ENCODE results near the gene TPCN2.

Gene TPCN2

DNA sequence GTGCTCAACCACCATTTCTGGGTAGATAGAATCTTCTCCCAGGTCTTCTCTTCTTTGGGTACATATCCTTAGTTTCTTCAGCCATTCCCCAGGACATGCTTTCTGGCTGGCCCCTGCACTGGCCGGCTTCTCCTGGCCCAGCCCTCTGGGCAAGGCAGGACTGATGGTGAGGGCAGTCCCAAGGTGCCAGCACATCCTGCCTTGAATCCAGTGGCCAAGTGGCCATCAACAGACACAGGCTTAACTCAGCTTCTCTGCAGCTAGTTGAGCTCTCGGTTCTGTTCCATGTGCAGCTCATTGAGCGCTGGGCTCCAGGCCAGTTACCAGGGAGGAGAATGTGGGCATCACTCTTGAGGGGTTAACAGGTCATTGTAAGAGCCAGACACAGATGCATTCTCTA lies 124.6 kb downstream of the TPCN2 start:
- in situ Hi-C loops (cut with MboI; ENCODE audit: low sequenced_read_pairs) = no loop called here

DNA sequence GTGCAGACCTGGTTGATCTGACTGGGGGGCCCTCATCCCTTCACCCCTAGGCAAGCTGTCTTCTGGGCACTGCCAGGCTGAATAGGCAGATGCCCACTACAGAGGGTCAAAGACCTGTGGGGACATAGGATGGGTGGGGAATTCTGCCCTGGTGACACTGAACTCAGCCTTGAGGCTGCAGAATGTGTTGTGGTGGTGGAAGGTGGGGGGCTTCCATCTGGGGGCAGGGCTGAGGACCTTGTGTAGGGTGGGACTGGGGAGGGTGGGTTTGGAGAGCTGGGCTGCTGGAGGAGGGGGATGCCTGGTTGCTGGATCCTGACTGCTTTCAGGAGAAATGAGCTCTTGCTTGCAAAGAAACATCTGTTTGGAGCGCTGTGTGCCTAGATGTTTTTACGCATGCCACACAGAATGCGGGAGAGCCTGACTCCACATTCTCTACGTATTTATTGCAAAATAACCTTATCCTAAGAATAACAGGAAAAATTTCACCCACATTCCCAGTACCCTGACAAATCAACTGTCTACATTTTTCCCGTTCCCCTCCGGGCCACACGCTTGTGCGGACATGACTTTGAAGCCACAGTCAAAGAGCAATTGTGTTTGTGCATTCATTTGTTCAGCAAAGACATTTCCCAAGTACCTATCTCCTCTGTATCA lies 125.3 kb downstream of the TPCN2 start:
- in situ Hi-C loops (cut with MboI; ENCODE audit: low sequenced_read_pairs) = no loop called here

DNA sequence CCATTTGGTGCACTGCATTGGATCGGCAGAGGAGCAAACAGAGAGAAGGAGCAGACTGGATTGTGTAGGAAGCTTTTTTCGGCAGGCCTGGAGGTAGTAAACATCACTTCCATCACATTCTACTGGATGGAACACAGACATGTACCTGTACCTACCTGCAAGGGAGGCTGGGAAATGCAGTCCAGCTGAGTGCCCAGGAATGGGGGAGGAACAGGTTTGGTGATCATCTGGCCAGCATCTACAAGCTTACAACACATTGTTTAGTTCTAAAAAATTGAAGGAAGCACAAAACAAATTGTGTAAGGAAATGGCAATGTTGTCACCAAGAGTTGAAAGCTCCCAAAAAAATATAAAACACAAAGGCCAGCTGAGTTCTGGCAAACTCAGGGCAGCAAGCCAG lies 126.1 kb downstream of the TPCN2 start:
- in situ Hi-C loops (cut with MboI; ENCODE audit: low sequenced_read_pairs) = no loop called here

DNA sequence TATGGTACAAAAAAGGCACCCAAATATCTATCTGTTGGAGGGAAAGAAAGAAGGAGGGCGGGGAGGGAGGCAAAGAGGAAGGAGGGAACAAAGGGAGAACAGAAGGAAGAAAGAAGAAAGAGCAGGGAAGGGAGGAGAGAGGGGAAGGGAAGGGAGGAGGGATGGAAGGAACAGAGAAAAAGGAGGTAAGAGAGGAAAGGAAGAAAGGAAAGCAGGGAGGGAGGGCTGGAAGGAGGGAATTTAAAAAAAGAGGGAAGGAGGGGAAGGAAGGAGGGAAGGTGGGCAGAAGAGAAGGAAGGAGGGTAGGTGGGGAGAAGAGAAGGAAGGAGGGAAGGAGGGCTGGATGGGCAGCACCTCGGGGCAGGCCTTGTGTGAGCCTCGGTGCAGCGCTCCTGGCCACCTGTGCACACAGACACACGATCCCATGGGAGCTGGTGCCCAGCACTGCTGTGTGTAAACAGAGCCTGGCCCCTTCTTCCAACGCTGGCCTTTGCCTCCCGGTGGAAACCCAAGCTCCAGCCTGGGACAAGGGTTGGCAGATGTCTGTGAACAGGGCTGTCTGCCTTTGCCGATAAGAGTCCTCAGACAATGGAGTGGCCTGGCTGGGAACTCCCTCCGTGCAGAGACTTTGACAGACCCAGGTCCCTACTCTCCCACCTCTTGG lies 130.2 kb downstream of the TPCN2 start:
- in situ Hi-C loops (cut with MboI; ENCODE audit: low sequenced_read_pairs) = no loop called here

DNA sequence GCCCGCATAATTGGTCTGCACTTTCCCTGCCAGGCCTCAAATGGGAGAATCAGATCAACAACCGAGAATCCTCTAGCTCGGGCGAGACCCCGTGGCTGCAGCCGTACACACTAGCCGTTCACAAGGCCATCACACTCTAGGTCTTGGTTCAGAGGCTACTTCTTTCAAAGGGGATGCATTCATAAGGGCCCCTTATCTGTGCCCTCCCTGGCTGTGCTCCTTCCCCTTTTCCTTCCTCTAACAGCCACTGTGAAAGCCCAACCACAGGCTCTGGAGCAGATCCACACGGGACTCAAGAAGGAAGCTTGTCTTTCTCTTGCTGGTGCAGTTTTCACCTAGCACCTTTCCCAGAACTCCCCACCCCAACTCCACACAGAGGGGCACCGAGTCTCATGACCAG lies 131.5 kb downstream of the TPCN2 start:
- in situ Hi-C loops (cut with MboI; ENCODE audit: low sequenced_read_pairs) = no loop called here

DNA sequence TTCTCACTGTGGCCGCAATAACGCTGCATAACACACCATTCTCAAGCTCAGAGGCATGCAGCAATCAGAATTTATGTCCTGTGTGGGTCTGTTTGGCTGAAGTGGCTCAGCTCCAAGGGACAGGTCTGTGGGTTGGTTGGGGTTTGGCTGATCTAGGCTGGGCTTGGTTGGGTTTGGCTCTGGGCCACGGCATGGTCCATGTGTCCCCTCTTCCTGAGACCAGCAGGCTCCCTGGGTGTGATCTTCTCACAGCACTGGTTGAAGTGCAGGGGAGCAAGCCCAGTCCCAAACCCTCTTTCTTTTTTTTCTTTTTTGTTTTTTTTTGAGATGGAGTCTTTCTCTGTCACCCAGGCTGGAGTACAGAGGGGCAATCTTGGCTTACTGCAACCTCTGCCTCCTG lies 132.0 kb downstream of the TPCN2 start:
- in situ Hi-C loops (cut with MboI; ENCODE audit: low sequenced_read_pairs) = no loop called here

DNA sequence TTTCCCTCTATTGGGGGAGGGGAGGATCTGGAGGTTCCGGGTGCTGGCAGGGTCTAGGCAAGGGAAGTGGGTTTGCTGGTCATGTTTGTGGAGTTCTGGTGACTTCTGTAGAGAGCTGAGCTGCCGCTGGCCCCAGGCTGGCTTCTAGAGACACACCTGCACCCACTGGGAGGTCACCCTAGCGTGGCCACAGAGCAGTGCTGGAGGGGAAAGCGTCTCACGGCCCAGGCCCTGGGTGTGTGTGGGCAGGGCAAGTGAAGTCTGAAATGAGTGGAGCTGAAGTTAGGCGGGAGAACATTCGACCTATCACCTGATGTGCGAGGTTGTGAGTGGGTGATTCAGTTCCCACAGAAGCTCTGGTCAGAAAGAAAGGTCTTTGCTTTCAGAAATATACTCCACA lies 134.9 kb downstream of the TPCN2 start:
- in situ Hi-C loops (cut with MboI; ENCODE audit: low sequenced_read_pairs) = no loop called here

Measured in HL-60/S4 treated with phorbol 12-myristate 13-acetate at 8.2 ng/mL for 4 days and 3 days (cell line).